Spinal cord (tissue), 10 donors: ENCODE measurements around the gene MYO1D. TPM values are rescaled to one million over a fixed set of nuclear protein-coding genes. Genes with fewer than 3 reads are reported as not detected.
A peak's percentile ranks its signal among the peaks of the same experiment; 100 is the strongest.

Experiments
- DNase-seq, 6 donors: peaks; one replicate each; pipeline versions ENCODE4 v3.0.0 to v3.0.0-alpha.2; 2013 to 2015; ENCODE audit warnings: low spot score in 6 of 6, low read depth in 4 of 6
- H3K27ac ChIP-seq: one replicate; pipeline ENCODE4 v1.5.1; 2013; ENCODE audit warnings: low read depth, low read length, control low read depth
- H3K27me3 ChIP-seq: one replicate; pipeline ENCODE4 v1.6.1; 2013; ENCODE audit warnings: low read length; ENCODE audit not compliant: control insufficient read depth, insufficient read depth
- H3K36me3 ChIP-seq: one replicate; pipeline ENCODE4 v1.6.1; 2013; ENCODE audit warnings: low read length; ENCODE audit not compliant: control insufficient read depth, insufficient read depth
- H3K4me1 ChIP-seq: one replicate; pipeline ENCODE4 v1.6.1; 2013; ENCODE audit warnings: low read length; ENCODE audit not compliant: control insufficient read depth, insufficient read depth
- H3K4me3 ChIP-seq: one replicate; pipeline ENCODE4 v1.5.1; 2013; ENCODE audit warnings: low read depth, low read length, control low read depth
- H3K9me3 ChIP-seq: one replicate; pipeline ENCODE4 v1.6.1; 2013; ENCODE audit warnings: low read length; ENCODE audit not compliant: control insufficient read depth, insufficient read depth
- WGBS: methylation state at CpG from one replicate; pipeline ENCODE4 v1.1.5; 2013; ENCODE audit warnings: missing lambda C conversion rate; ENCODE audit not compliant: insufficient coverage; 5-methylcytosine and 5-hydroxymethylcytosine counted together
- polyA plus RNA-seq, 2 donors: library from polyadenylated mRNA; unstranded; fragments of 120-200 nt; gene quantifications; one replicate each; pipeline ENCODE4 v1.2.1, GENCODE V29; 2013; ENCODE audit not compliant: insufficient read length in 2 of 2
- total RNA-seq, 2 donors: library from RNA; depleted of rRNA in 1 of 2; stranded (reverse); fragments of 120-200 nt in 1 of 2; fragments of >200 nt in 1 of 2; gene quantifications; one replicate each; pipeline versions ENCODE4 v1.2.3 to v1.2.4, GENCODE V29; 2013 to 2014
- donor health status: healthy.

The MYO1D gene
- total and polyA plus RNA-seq, 4 donors = 5.0 to 29.1 (median 9.2) TPM

DNA sequence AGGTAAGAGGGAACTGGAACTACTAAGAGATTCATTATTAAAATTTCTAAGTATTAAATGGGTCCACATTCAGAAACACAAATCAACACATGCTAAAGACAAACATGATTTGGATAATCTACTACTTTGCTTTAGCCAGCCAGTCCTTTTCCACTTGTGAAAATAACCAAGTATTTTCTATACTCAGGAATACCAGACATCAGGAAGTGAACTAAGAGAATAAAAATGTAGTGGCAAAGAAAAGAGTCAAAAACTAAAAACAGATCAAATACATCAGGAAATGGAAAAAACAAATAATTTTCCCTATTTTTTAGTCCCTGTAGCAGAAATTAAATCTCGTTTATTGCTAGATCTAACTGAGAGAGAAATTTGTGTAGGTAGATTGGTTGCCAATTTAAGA is 78.0 kb downstream of the MYO1D start:
- Histone ChIP-seq H3K9me3 (no peaks in the 10 kb centered on the region), H3K4me3 (no peak overlapping the region), H3K36me3 (no peaks in the 10 kb centered on the region), H3K4me1 (no peaks in the 10 kb centered on the region), H3K27ac (no peak overlapping the region), H3K27me3 (no peaks in the 10 kb centered on the region)
- WGBS = no CpG with 5 or more reads among the region's 1 CpG
- no peak for DNase-seq

DNA sequence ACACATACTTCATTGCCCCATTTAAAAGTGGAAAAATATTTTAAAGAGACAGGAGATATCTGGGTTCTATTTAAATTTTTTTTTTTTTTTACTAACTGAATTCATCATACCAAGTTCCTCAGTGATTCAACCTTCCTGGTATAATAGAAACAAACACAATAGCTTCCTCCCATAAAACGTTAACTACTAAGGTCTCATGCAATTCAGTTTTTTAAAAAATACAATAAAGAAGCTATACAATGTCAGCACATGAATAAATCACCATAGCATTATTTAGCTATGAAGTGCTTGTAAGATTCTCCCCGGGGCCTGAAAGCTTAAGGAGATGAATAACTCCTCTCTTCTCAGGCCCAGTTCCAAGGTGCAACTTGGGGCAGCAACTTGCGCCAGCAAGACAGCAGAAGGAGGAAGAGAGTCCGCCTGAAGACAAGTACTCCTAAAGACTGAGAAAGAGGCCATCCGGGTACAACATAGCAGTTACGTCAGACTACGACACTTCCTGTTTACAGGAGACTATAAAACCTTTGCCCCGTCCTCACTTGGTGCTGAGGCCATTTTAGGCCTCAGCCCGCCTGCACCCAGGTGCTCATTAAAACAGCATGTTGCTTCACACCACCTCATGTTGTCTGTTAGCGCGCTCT is 81.5 kb downstream of the MYO1D start:
- H3K27me3 ChIP-seq = no peaks in the 10 kb centered on the region
- no peaks in the 10 kb centered on the region for H3K36me3 ChIP-seq
- DNase-seq = no peak
- no peaks in the 10 kb centered on the region for H3K9me3 ChIP-seq
- H3K4me1 ChIP-seq = no peaks in the 10 kb centered on the region
- WGBS = 75% methylated on average over 7 of the region's 11 CpGs
- H3K27ac ChIP-seq = no peak overlapping the region
- no peak overlapping the region for H3K4me3 ChIP-seq

DNA sequence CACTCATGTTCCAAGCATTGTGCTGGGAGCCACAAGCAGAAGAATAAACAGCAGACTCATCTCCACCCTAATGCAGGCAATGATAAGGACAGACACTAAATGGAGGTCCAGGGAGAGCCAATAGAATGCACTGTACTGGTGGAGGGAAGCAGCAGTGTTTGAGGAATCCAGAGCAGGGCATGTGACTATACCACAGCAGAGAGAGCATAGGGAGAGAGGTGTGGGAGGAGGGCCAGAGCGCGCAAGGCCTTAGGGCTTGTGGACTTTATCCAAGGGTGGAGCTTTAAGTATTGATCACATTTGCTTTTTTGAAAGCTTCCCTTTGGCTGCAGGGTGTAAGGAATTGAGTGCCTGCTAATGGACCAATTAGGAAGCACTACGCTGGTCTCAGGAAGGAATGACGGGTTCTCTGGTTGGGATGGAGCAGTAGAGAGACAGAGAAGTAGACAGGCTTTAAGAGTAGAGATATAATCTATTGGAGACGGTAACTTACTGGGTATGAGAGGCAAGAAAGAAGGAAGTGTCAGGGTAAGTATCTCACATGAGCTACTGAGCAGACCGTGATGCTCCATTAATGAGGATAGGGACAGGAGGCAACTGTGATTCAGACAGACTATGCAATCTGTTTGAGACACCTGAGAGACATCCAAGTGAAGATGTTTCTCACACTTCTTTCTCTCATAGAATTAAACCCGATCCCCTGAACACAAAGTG is 82.2 kb downstream of the MYO1D start:
- Histone ChIP-seq H3K27me3 (no peaks in the 10 kb centered on the region), H3K4me1 (no peaks in the 10 kb centered on the region), H3K27ac (no peak overlapping the region), H3K9me3 (no peaks in the 10 kb centered on the region), H3K4me3 (no peak overlapping the region), H3K36me3 (no peaks in the 10 kb centered on the region)
- DNase-seq = no peak
- 89% methylated on average over 6 of the region's 7 CpGs for WGBS

DNA sequence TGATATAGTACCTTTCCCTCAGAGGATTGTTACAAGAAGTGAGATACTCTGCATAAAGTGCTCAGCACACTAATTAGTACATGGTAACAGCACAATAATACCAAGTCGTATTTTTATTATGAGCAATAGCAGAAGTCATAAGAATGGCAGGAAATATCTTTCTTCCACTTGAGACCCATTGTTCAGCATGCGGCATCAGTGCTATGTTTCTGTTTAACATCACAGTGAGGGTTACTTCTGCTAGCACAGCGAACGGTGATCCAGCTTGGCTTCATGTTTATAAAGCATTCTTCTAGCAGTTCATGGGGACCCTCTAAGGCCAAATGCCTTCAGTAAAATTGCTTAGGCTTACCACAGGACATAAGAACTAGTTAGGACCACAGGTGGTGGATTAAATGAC is 83.1 kb downstream of the MYO1D start:
- no peaks in the 10 kb centered on the region for H3K9me3 ChIP-seq
- 80% methylated on average over 4 of the region's 4 CpGs for WGBS
- no peaks in the 10 kb centered on the region for H3K36me3 ChIP-seq
- H3K27ac ChIP-seq = no peak overlapping the region
- no peaks in the 10 kb centered on the region for H3K27me3 ChIP-seq
- H3K4me1 ChIP-seq = no peaks in the 10 kb centered on the region
- H3K4me3 ChIP-seq = no peak overlapping the region
- peak in 1 of 6 donors; percentile 57 for DNase-seq

DNA sequence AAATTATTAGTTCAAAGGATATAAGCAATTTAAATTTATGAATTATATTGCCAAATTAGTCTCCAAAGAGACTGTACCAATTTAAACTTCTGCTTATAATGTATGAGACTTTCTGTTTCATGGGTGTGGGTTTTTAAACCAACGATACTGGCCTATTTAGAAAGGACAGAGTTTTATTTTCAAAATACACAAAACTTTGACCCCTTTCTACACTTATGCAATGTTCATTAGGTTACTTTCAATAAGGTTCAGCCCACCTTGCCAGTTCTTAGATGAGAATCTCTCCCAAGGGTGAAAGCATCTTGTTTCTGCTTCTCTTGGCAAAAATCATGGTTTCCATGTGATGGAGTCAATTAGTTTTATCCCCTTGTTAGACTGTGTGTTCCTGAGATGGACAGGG is 84.7 kb downstream of the MYO1D start:
- DNase-seq = no peak
- H3K27me3 ChIP-seq = no peaks in the 10 kb centered on the region
- no peak overlapping the region for H3K4me3 ChIP-seq
- no CpG with 5 or more reads among the region's 1 CpG for WGBS
- H3K4me1 ChIP-seq = no peaks in the 10 kb centered on the region
- H3K27ac ChIP-seq = no peak overlapping the region
- no peaks in the 10 kb centered on the region for H3K36me3 ChIP-seq
- no peaks in the 10 kb centered on the region for H3K9me3 ChIP-seq

DNA sequence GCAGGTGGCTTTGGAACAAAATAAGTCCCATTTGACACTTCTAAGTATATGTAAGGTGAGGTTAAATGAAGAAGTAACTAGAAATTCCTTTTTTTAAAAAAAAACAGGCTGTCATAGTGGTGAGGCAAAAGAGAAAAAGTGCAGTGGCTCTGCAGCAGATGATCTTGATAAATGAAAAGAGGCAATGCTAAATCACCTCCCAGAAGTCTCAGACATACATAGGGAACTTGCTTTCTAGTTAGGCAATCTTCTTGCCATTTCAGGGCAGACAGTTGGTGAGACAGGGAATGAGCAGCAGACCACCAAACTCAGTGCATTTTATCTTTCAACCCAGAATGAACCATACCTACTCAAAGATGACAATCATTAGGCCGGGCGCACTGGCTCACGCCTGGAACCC is 90.8 kb downstream of the MYO1D start:
- Histone ChIP-seq H3K9me3 (no peaks in the 10 kb centered on the region), H3K36me3 (no peaks in the 10 kb centered on the region), H3K4me3 (no peak overlapping the region), H3K27me3 (no peaks in the 10 kb centered on the region), H3K4me1 (no peaks in the 10 kb centered on the region), H3K27ac (no peak overlapping the region)
- no CpG with 5 or more reads among the region's 3 CpGs for WGBS
- DNase-seq = no peak

DNA sequence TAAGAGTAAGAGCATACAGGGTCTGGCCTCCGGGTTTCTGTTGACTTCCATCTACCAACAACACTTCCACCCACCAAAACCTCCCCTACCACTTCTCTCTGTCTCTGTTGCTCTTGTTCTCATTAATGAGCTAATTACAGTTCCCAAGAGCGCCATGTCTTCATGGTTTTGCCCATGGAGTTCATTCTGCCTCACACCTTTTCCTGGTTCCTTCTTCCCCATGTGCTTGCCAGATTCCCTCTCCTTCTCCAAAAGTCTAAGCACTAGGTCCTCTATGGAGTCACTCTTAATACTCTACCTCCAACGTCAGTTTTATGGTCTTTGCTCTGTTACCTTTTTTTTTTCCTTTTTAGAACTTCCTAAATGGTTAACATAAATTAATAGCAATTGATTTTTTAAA is 92.8 kb downstream of the MYO1D start:
- 85% methylated on average over 2 of the region's 3 CpGs for WGBS
- Histone ChIP-seq H3K4me3 (no peak overlapping the region), H3K9me3 (no peaks in the 10 kb centered on the region), H3K4me1 (no peaks in the 10 kb centered on the region), H3K27me3 (no peaks in the 10 kb centered on the region), H3K36me3 (no peaks in the 10 kb centered on the region), H3K27ac (no peak overlapping the region)
- no peak for DNase-seq

DNA sequence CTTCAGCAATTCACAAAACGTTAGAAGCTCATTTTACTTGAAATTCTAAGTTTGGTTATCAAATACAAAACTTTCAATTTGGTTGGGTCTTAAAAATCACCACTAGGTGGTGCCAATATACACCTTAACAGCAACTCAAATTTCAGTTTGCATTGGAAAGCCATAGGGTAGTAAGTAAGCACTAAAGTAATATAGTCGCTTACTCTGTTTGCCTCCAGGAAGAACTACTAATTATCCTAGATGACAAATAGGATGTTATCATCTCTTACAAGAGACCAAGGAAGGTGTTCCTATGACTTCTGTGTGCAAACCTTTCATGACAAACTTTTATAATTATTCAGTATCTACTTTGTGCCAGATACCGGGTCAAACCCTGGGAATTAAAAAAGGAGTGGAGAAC is 93.3 kb downstream of the MYO1D start:
- Histone ChIP-seq H3K27ac (no peak overlapping the region), H3K36me3 (no peaks in the 10 kb centered on the region), H3K4me1 (no peaks in the 10 kb centered on the region), H3K4me3 (no peak overlapping the region), H3K27me3 (no peaks in the 10 kb centered on the region), H3K9me3 (no peaks in the 10 kb centered on the region)
- DNase-seq = peak; percentile 17 to 87 (median 34)
- WGBS = no CpG with 5 or more reads among the region's 3 CpGs

DNA sequence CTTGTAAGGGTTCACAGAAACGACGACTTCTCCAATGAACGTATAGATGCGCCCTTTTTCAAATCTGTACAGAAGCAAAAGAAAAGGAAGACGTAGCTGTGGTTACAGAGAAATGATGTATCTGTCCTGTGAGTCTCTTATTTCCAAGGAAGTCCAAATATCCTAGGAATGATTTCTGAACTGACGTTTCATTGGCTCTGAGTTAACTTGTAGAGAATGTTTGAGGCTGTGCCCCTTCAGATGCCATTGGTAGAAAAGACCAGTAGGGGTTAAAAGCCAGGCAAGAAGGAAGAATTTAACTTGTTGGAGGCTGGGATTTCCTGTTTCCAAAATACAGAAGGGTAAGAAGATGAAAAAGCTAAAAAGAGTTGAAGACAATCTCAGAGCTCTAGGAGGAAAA is 96.2 kb downstream of the MYO1D start:
- no peak overlapping the region for H3K27ac ChIP-seq
- H3K9me3 ChIP-seq = no peaks in the 10 kb centered on the region
- no peaks in the 10 kb centered on the region for H3K27me3 ChIP-seq
- WGBS = 73% methylated on average over 6 of the region's 6 CpGs
- H3K4me1 ChIP-seq = no peaks in the 10 kb centered on the region
- no peak for DNase-seq
- no peak overlapping the region for H3K4me3 ChIP-seq
- no peaks in the 10 kb centered on the region for H3K36me3 ChIP-seq

DNA sequence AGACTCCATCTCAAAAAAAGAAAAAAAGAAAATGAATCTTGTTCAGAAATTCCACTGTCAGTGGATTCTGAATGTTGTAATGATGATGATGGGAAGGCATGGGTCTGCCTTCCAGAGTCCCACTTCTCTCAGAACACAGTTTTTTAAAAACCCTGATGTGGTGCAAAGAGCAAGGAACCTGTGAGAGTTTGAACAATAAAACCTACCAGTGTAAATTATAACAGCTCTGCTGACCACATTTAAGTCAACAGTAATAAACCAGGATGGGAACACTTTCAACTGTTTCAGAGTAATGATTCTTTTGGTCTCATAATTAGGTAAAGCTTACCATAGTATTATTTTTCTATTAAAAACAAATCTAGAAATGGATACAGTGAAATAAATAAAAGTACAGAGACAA is 99.0 kb downstream of the MYO1D start:
- no peak for DNase-seq
- H3K4me1 ChIP-seq = no peaks in the 10 kb centered on the region
- H3K27me3 ChIP-seq = no peaks in the 10 kb centered on the region
- no peaks in the 10 kb centered on the region for H3K36me3 ChIP-seq
- H3K9me3 ChIP-seq = no peaks in the 10 kb centered on the region
- H3K4me3 ChIP-seq = no peak overlapping the region
- no peak overlapping the region for H3K27ac ChIP-seq
